ENCODE results near the gene C5orf63.
"Not testable (repeated sequence)": the region's sequence is repeated elsewhere in the genome, so short reads cannot be mapped to it uniquely, and the experiment has no call there.

Gene C5orf63

GRCh38 chr5:127072861-127073846, at the start of gene C5orf63:
Gene C5orf63, minus strand, starts transcription at chr5:127073502. Its CDS starts 14,507 bp downstream, at chr5:127058995.
- DNase-seq (ENCODE audit: low read depth, low spot score) = peak; percentile 64

GRCh38 chr5:127112347-127112864, 39.1 kb upstream of the C5orf63 start:
- DNase-seq (ENCODE audit: low read depth, low spot score) = no peak

DNA sequence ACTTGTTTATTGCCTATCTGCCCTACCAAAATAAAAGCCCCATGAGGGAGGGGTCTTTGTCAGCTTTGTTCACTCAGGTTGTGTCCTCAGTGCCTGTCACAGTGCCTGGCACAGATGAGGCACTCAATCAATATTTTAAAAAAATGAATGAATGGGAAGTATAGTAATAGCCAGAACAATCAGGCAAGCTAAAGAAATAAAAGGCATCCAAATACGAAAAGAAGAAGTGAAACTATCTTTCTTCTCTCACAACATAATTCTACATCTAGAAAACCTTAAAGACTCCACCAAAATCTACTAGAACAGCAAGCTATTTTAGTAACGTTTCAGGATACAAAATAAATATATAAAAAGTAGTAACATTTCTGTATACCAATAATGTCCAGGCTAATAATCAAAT, 37.8 kb upstream of the C5orf63 start:
- no peak for DNase-seq (ENCODE audit: low read depth, low spot score)

GRCh38 chr5:127108624-127109260, 35.4 kb upstream of the C5orf63 start:
- not testable (repeated sequence) for DNase-seq (ENCODE audit: low read depth, low spot score)

DNA sequence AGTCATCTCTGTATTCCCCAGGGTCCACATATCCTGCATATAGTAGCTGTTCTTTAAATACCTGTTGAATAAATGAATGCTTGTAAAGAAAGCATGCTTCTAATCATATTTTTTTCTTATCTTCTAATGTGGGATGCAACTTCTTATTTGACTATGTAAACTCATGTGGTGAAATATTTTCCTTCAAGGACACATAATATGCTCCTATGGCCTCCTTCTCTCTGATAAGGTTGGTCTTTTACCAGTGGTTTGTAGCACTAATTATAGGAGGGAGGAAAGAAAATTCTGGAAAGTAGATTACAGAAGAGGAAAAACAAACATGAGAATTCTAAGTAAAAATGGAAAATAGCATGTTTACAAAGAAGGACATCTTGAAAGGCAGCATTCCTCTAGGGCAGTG, 28.6 kb upstream of the C5orf63 start:
- no peak for DNase-seq (ENCODE audit: low read depth, low spot score)

DNA sequence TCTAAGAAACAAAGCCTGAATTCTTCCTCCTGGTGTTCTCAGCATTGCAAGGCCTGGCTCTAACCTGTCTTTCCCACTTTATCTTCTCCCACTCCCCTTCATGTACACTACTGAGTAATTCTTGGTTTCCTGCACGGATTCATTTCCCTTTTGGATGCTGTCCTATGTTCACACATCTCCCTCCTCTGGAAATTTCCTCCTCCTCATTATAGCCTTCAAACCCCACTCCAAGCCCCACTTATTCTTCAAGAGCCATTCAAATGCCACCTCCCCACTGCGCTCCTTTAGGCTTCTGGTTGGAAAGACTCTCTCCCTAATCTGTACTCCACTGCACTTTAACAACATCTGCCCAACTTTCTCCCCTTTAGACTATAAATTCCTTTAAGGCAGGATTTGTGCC, 28.2 kb upstream of the C5orf63 start:
- no peak for DNase-seq (ENCODE audit: low read depth, low spot score)

DNA sequence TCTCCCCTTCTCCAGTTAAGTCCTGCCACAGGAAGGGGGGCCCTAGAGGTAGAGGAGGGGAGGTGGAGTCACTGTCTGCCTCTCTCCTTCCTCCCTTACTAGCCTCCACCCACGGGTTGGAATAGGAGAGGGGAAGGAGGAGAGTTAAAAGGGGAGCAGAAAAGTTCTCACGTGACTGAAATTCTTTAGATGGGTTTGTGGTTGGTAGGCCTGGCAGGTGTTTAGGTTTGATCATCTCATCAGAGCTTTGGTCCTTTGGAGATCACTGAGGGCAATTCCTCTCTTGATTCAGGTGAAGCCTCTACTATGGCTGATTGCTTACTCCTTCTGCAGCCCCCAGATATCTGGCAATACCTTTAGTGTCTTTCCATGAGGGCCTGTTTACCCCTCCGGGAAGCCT, 24.9 kb upstream of the C5orf63 start:
- no peak for DNase-seq (ENCODE audit: low read depth, low spot score)

GRCh38 chr5:127097278-127097677, 24.0 kb upstream of the C5orf63 start:
- DNase-seq (ENCODE audit: low read depth, low spot score) = no peak

DNA sequence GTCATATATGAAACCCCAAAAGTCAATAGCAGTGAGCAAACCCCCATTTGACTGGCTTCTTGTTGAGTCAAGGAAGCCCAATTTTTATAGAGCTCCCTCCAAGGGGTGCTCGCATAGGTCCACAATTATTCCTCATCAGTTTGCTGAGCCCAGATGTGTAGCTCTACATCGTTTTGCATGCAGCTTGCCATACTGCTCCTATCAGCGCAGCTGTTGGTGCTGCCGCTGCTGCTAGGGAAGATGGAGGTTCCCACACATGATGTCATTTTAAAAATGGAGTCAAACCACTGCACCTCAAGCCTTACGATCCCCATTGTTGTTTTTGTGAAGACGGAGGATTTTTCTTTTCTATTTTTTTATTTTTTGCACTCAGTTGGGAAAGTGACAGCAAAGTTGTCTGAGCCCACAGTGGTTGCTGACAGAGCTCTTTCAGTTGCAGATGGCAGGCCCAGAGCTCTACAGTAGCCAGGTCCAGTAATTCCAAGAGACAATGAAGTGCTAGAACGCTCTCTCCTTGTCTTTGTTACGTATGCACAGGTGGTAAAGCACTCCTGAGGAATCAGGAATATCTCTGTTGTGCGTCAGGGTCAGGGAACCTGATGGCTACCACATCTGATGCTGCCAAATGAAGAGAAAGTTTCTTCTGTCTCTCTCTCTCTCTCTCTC, 23.2 kb upstream of the C5orf63 start:
- DNase-seq (ENCODE audit: low read depth, low spot score) = no peak

DNA sequence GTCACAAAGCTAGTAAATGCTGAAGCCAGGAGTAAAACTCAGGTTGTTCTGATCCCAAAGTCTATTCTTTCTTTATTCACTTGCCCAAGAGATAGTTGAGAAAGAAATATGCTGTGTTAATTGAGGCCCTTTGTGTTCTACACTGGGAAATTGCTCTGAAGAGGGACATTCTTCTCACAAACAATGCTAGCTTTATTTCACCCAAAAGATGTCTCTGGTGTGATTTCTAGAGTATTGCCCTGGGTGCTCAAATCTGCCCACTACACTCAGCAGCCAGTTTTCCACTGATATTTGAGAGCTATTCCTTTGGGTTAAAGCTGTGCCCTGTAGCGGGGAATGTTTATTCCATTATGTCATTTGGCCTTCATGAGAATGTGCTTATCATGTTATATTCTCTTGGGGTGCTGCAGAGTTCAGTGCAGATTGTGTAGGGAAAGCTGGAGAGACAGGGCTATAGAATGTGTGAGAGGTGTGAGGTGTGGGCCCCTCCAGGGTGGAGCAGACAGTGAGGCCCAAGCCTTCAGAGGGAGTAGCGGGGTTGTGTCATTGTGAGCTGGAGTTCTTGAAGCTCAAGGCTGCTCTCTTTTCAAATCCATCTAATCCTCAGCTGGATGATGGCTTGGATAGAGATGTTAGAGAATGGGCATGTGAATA, 21.0 kb upstream of the C5orf63 start:
- DNase-seq (ENCODE audit: low read depth, low spot score) = no peak

DNA sequence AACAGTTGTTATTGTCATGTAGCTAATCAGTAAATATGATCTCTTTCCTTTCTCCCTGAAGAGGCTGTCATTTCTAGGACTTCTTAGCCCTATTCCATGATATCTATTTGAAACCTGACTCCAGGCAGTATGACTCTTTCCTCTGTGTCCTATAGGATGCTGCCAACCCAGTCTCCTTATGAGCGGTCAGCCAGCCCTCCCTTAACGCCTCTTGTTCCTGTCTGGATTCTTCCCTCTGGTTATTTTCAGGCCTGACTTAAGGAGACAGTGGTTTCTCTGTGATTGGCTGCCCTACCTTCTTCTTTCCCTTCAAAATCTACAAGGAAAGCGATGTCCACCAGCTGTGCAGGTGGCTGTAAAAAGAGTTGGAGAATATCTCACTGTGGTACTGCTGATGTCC, 19.4 kb upstream of the C5orf63 start:
- no peak for DNase-seq (ENCODE audit: low read depth, low spot score)

DNA sequence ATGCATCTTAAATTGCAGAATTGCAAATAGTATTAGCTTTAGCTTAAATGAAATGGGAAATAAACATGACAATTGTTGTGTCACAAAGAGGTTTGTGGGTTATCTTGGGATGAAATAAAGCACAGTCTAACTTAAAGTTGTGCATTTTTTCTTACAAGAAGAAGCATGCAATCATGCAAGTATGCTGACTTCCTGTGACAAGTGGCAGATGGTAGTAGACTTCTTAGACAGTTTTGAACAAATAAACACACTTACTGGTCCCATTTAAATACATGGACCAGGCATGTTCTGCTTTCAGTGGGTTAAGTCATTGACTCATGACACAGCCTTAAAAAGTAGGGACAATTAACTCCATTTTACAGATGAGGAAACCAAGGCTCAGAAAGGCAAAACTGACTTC, 15.9 kb upstream of the C5orf63 start:
- DNase-seq (ENCODE audit: low read depth, low spot score) = no peak

- DNase-seq (ENCODE audit: low read depth, low spot score) = no peak
Measured at GRCh38 chr5:127088251-127088650, 14.9 kb upstream of the C5orf63 start.

DNA sequence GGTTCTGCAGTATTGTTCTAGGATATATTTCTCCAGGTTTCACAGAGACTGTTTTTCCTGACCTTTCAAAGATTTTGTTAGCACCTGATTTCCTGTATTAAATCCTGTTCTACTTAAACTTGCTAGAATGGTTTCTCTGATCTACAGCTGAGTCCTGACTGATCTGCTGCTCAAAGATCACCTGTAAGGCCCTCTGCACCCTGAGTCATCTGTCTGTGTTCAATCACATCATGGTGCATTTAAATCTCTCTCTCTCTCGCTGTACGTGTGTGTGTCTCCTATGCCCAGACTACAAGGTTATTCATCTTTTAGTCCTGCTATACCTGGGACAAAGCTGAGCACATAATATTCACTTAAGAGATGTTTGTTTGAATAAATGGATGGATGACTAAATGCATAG, 13.3 kb upstream of the C5orf63 start:
- no peak for DNase-seq (ENCODE audit: low read depth, low spot score)

- DNase-seq (ENCODE audit: low read depth, low spot score) = no peak
Measured at GRCh38 chr5:127085796-127086195, 12.5 kb upstream of the C5orf63 start.

DNA sequence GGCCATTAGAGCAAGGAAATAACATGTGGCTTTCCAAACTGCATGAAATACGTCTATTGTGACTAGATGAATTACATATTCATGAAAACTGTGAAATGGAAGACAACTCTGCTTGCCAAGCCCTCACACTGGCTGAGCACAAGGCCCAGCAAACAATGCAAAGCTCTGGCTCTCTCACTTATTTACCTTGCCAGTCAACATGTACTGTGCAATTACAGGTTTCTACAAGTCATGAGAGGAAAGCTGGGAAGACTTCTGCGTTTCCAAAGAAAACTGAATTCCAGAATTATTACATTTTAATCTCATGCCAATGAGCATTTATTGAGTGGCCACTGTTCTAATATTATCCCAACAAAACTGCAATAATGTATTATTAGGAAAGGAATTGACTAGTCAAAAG, 12.1 kb upstream of the C5orf63 start:
- no peak for DNase-seq (ENCODE audit: low read depth, low spot score)

DNA sequence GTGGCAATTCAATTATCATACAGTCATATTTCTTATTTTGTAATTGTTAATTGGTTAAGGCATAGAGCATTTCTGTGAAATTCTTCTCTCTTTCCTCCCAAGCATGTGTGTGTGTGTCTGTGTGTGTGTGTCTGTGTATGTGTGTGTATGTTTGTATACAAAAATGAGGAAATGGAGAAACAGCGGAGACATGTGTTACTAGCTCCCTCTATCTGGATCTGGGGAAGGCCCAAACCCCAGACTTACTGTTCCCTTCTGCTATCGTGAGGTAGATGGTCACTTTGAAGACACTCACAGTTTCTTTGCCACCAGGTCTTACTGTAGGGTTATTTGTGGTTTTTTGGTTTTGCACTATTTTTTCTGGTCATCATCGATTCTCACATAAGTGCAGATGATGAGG, 11.4 kb upstream of the C5orf63 start:
- DNase-seq (ENCODE audit: low read depth, low spot score) = no peak

GRCh38 chr5:127083711-127084110, 10.4 kb upstream of the C5orf63 start:
- no peak for DNase-seq (ENCODE audit: low read depth, low spot score)

- no peak for DNase-seq (ENCODE audit: low read depth, low spot score)
Measured at GRCh38 chr5:127079994-127080491, 6.7 kb upstream of the C5orf63 start.

GRCh38 chr5:127077366-127077765, 4.1 kb upstream of the C5orf63 start:
- no peak for DNase-seq (ENCODE audit: low read depth, low spot score)

Data from activated naive CD8-positive, alpha-beta T cell treated with anti-CD3 and anti-CD28 coated beads, Interleukin-2, amount 50 U/mL, for 16 hours (primary cell).